Femur (tissue), 1 donor: ENCODE data around the gene TMEM31.

ENCODE experiments used
- DNase-seq: peaks from one replicate; pipeline ENCODE4 v3.0.0-alpha.2; 2017

TMEM31 gene

GRCh38 chrX:103710609-103711008, at the start of gene TMEM31:
Gene TMEM31, plus strand, starts transcription at chrX:103710909. Its CDS starts 1,350 bp downstream, at chrX:103712259.
- no peak for DNase-seq

GRCh38 chrX:103663981-103664762, 46.5 kb upstream of the TMEM31 start:
- DNase-seq, result no peak

GRCh38 chrX:103666202-103667107, 44.3 kb upstream of the TMEM31 start:
- no peak for DNase-seq

- DNase-seq, result no peak
These were observed 41.0 kb upstream of the TMEM31 start for GRCh38 chrX:103669745-103670144.

GRCh38 chrX:103674531-103675454, 35.9 kb upstream of the TMEM31 start:
- no peak for DNase-seq

GRCh38 chrX:103678199-103678993, 32.3 kb upstream of the TMEM31 start:
- DNase-seq, result no peak

- DNase-seq, result no peak
These were observed 29.3 kb upstream of the TMEM31 start for GRCh38 chrX:103681443-103681842.

GRCh38 chrX:103685396-103685795, 25.3 kb upstream of the TMEM31 start:
- DNase-seq, result no peak

- DNase-seq, result peak; percentile 97
These were observed 24.3 kb upstream of the TMEM31 start, which contains the start of gene MORF4L2 for GRCh38 chrX:103686199-103687072. Gene MORF4L2, minus strand, starts transcription at chrX:103686699. Its CDS starts 9,672 bp downstream, at chrX:103677027.

GRCh38 chrX:103687073-103687695, 23.5 kb upstream of the TMEM31 start:
- peak; percentile 92 for DNase-seq

GRCh38 chrX:103687696-103688201, 23.0 kb upstream of the TMEM31 start:
- DNase-seq, result peak; percentile 83

- DNase-seq, result no peak
These were observed 21.8 kb upstream of the TMEM31 start for GRCh38 chrX:103688946-103689345.

- DNase-seq, result no peak
These were observed 19.6 kb upstream of the TMEM31 start for GRCh38 chrX:103691059-103691458.

- DNase-seq, result no peak
These were observed 13.0 kb upstream of the TMEM31 start for GRCh38 chrX:103697687-103698086.

- no peak for DNase-seq
These were observed 11.5 kb upstream of the TMEM31 start for GRCh38 chrX:103699243-103699642.

- no peak for DNase-seq
These were observed 5.8 kb upstream of the TMEM31 start for GRCh38 chrX:103704863-103705262.

- DNase-seq, result no peak
These were observed 6.3 kb downstream of the TMEM31 start for GRCh38 chrX:103716962-103717361.

- no peak for DNase-seq
These were observed 7.4 kb downstream of the TMEM31 start for GRCh38 chrX:103718120-103718519.

GRCh38 chrX:103722505-103722904, 11.8 kb downstream of the TMEM31 start:
- no peak for DNase-seq

GRCh38 chrX:103726477-103726876, 15.8 kb downstream of the TMEM31 start:
- DNase-seq, result no peak
